Activated gamma-delta T cell treated with anti-CD3 and anti-CD28 coated beads, Interleukin-2, amount 50 U/mL, for 16 hours (primary cell): ENCODE measurements around the gene GABRP.
"Not testable (repeated sequence)": the region's sequence is repeated elsewhere in the genome, so short reads cannot be mapped to it uniquely, and the experiment has no call there.

Experiments used
- DNase-seq: peaks from one replicate; pipeline ENCODE4 v3.0.0-alpha.2; 2020; ENCODE audit warnings: low read depth

The GABRP gene

DNA sequence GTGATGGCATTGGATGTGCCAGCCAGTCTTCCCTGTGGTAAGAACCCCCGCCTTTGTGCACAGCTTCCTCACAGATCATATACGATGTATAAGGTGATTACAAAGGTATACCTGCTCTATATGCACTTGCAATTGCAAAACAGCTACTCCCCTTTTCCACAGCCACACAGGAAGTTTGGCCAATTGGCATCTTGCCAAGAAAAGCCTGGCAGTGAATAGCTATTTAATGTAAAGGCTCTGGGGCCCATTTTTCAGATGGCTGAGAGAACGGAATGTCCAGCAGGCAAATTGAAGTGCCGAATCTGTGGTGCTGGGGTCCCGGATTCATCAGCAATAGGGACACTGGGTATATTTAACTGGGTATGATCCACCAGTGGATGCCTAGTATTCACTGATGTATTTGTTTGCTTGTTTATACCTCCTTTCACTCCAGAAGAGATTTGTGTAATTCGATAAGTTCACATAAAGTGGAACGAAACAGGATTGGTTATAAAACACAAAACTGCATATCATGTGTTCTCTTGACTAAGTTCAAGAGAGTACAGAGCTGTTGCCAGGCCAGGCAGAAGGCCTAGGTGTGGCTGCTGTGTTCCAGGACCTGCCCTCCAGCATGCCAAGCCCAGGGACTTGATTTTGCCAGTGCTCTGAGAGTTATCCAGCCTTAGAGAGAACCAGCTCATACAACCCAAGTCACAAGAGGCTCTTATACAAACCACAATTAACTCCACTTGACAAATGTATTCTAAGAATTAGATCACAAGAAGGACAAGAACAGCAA is 27.7 kb upstream of the GABRP start:
- no peak for DNase-seq

DNA sequence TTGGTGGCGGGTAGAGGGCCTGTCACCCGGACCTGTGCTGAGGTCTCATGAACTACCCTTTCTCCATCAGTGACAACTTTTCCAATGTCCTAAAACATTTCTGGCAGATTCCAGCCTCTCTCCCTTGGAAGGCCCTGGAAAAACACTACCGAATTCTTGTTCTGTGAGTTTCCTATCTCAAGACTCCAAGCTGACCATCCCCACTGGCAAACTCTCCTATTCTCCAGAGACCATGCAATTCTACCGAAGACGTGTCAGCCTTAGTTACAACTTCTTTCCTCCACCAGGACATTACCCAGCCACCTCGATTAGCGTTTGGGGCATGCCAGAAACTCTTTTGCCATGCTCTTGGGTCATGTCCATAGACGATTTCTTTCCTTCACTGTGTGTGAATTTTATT is 26.8 kb upstream of the GABRP start:
- no peak for DNase-seq

DNA sequence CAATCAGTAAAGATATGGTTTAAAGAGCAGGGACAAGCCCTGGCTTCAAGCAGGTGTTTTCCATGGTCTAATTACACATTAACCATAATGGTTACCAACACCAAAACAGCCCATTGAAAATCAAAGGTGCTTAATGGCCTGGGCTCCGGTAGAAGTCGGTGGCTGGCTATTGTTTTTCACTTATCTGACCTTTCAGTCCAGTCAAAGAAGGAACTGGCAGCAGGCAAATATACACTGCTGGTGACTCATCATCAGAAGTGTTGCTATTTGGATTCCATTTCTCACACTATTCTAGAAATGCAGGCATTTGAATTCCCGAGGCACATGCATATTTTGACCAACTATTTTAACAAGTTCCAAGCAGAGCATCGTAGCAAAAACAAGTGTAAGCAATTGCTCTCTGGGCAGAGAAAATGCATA is 26.3 kb upstream of the GABRP start:
- DNase-seq = no peak

DNA sequence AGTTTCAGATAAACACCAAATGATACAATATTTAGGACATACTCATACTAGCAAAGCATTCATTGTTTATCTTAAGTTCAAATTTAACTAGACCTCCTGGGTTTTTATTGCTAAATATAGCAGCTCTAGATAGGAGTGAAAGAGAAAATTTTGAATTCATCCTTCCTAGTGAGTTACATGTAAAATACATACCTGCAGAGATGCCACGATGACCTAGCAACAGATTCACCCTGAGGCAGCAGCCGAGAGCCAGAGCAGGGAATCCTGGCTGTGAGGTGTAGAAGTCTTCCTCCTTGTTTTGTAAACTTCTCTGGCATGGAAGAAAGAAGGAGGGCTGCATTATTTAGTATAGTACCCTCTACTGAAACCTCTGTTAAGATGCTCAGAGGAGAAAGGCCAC is 25.9 kb upstream of the GABRP start:
- DNase-seq = no peak

DNA sequence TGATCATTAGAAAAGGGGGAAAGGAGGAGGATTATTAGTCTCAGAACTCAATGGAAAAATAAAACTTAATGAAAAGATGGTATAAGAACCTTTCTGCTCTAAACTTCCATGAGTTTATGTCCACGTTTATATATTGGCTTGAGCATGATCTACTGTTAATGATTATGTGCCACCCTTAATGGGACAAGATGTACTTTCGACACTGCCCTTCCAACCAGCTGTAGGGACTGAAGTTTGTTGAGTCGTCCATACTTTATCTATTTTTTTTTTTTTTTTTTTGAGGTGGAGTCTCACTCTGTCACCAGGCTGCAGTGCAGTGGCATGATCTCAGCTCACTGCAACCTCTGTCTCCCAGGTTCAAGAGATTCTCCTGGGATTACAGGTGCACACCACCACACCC is 25.0 kb upstream of the GABRP start:
- DNase-seq = no peak

DNA sequence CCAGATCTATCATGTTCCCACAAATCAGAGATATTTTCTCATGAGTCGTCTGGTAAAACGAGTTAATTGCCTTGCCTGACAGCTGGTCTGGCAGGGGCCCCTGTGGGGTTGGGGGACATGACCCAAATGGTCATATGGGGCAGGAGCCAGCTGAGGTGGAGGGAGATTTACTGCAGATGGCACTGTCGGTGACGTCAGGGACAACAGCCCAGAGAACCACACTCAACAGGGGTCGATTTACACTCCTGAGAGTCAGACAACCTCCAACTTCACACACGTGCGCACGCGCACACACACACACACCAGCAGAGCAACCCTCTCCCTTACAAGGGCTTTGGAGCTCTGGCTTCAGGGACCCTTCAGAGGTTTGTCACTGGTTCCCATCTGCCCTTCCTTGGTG is 23.4 kb upstream of the GABRP start:
- no peak for DNase-seq

DNA sequence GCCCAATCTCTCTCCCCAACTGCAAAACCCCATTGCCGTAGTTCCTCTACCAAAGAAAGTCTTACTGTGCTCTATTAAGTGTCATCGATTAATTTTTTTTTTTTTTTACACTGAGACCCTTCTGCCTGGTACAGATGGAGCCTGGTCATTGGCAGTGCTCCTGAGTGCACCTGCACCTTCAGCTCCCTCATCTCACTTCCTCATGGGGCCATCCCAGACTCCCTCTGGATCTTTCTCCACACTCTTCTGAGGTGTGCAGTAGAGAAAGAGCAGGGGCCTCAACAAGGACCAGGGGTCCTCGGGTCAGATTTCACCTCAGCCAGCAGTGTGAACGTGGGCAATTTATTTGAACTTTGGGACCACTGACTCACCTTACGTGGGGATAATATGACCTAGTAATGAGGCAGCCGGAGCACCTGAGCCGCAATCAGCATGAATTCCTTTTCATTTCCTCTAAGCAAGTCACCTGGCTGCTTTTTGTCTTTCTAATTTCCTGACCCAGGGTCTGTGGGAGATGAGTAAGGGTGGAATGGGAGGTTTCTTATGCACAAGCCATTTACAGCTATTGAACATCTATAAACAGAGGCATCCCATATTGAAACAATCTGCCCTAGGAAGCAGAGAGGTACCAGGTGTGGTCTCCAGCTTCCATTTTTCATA is 22.3 kb upstream of the GABRP start:
- DNase-seq = no peak

DNA sequence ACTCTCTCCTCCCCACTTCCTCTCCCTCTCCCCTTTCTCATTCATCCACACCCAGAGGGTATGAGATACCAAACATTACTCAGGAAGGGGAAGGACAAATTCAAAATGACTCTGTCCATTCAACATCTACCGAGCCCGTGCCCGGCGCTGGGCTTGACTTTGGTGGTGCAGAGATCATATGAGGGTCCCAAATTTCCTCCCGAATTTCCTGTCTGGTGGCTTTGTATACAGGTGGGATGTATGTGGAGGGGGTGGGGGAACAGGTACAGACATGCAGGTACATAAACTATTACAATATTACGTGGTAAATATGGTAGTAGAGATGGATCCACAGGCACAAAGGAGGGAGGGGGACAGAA is 21.8 kb upstream of the GABRP start:
- DNase-seq = no peak

DNA sequence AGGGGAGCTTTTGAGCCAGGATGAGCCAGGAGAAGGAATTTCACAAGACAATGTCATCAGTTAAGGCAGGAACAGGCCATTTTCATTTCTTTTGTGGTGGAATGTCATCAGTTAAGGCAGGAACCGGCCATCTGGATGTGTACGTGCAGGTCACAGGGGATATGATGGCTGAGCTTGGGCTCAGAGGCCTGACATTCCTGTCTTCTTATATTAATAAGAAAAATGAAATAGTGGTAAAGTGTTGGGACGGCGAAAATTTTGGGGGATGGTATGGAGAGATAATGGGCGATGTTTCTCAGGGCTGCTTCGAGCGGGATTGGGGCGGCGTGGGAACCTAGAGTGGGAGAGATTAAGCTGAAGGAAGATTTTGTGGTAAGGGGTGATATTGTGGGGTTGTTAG is 21.2 kb upstream of the GABRP start:
- DNase-seq = not testable (repeated sequence)

DNA sequence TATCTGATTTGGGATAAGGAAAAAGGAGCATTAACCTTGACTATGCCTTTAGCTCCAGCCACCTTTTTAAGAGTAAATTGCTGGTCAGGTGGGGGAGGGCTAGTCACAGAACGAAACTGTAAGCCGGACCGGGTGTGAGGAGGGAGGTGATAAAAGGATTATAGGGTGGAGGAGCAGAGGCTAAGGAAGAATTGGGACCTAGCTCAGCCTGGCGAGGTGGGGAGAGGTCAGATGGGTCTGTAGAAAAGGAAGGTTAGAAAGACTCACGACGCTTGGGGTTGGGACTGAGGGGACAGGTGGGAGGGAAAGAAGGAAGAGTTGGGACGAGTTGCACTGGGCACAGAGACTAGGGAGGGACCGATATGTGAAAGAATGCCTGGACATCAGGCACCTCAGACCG is 17.7 kb upstream of the GABRP start:
- not testable (repeated sequence) for DNase-seq

DNA sequence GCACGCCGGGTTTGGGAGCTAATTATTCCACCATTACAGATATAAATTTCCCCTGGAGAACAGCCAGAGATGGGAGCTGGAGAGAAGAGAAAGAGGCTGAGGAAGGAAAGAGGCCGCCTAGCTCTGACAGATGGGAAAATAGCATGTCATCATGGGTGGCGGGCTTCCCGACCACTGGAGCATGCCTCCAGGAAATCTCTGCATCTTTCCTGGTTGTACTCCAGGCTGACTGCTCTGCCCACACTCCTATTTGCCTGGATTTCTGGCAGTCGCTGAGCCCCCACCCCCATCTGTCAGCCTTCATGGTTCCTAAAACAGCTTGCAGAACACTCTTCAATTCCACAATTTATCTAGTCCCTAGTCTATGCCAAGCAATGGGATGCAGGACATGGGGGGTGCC is 14.3 kb upstream of the GABRP start:
- DNase-seq = no peak

DNA sequence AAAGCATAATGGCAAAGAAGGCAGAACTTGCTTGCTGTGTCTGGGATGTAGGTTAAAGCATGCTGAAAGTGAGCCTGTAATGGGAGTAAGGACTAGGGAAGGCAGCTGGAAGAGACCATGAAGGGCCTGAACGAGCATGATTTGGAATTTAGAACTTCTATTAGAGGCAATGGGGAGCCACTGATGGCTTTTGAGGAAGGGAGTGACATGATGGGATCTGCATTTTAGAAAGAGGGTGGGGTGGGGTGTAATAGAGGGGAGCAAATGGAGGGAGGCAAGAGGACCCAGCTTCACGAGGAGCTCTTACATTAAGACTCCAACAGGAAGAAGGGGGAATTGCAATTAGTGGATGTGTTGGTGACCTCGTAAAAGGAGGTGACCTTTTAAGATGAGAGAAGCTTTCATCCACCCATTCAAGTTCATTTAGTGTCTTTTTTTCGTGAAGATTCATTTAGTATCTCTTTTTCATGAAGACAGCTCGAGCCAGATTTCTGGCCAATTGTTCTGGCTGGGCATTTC is 13.6 kb upstream of the GABRP start:
- no peak for DNase-seq

DNA sequence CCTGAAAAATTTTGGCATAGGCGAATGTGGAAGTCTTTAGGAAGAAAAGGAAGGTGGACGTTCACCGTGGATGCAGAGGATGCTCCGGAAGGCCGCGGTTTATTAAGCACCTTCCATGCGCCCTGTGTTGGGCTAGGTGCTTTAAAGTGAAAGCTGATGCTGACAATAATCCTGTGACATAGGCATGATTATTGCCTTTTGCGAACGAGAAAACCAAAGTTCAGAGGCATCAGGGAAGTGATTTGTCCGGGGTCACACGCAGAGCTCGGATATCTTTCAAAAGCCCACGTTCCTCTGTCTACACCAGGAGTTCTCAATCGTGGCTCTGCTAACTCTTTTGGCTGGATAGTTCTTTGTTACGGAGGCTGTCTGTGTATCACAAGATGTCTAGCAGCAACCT is 12.0 kb upstream of the GABRP start:
- no peak for DNase-seq

DNA sequence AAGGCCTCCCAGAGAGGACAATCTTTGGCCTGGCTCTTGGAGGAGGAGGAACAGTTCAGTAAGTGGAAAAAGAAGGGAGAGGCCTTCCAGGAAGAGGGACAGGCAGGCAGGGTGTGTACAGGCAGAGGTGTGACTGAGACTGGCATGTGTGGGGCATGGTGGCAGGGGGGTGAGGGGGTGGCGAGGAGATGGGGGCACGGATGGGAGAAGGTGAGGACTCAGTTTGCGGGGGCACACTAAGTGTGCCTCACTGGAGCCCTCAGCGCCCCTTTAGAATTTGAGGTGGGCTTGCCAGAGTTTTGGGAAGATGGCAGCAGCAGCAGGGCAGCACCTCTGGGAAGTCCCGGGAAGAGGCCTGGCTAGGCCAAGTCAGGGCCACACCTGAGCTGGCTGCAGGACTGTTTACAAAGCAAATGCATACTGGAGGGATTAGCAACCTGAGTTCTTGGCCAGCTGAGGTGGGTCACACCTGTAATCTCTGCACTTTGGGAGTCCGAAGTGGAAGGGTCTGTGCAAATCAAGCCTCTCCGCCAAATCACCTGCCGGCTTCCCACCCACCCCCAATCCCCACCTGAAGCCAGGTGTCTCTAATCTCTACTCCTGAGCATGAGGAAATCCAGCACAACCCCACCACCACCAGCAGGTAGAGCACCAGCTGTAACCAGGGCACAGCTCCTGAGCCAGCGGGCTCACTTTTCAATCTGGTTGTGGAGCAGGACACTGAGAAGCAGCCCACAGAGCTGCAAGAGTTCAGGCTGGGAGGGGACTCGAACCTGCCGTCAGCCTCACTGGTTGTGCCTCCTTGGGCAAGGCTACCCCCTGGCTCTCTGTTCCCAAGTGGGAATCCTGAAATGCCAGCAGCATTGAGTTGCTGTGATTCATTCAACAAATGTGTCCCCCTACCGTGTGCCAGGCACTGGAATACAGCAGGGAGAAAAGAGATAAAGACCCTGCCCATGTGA is 10.2 kb upstream of the GABRP start:
- DNase-seq = no peak

DNA sequence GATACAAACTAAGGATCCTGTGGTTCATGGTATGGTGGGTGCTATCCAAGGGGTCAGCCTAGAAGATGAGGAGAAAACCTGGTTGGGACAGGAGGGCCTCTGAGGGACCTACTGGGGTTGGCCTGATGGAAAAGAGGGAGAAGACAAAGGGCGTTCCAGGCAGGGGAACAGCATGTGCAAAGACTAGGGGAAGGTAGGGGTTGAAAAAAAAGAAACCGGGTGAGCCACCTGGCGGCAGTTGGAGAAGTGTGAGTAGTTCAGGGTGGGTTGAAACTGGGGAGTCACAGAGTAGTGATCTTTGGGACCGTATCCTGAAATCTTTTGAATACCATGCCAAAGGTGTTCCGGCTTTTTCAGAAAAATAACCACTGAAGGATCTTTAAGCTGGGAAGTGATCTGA is 8.7 kb upstream of the GABRP start:
- no peak for DNase-seq

DNA sequence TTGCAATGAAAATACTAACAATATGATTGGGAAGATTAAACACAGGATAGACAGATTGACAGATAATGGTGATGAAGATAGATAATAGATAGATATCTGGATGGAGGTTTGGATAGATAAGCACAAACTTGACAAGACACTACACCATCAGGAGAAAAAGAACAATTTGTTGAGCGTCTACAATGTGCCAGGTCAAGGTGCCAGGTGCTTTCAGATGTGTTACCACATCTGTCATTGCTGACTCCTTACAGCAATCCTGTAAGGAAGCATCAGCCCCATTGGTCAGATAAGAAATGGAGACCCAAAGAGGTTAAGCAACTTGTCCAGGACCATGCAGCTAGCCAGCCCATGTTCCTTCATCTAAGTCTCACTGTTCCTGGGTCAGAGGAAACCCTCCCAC is 1.6 kb upstream of the GABRP start:
- no peak for DNase-seq

DNA sequence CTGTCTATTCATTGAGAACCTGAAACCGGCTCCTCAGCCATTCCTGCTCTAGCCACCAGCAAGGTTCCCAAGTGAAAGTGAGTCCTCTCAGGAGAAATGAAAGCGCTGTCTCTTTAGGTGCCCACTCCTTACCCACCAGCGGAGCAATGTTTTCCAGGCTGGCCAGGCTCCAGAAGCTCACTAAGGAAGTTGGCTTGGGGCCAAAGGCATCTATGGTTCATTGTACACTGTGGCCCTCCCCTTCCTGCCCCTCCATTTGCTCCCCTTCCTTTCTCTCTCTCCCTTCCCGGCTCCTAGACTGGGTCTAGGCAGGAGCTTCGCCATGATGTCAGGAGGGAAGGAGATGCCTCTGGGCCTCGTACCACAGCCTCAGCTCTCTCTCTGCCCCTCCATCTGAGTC is 1.1 kb upstream of the GABRP start:
- DNase-seq = no peak

DNA sequence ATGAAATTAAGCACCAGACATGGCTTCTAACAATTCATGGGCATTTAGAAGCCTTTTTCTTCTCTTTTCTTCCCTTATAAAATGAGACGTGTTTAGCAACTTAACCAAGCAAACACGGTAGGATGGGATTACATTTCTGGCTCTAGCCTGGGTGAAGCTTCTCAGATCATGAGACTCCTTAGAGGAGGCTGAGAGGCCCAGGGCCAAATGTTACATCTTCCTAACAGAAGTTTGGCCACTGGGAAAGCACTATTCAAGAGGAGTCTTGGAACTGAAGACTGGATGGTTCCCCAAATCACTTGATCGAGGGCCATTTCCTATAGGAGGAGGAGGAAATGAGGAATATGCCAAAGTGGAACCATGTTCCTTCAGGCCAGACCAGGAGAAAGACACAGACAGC is 1.9 kb downstream of the GABRP start:
- DNase-seq = no peak

DNA sequence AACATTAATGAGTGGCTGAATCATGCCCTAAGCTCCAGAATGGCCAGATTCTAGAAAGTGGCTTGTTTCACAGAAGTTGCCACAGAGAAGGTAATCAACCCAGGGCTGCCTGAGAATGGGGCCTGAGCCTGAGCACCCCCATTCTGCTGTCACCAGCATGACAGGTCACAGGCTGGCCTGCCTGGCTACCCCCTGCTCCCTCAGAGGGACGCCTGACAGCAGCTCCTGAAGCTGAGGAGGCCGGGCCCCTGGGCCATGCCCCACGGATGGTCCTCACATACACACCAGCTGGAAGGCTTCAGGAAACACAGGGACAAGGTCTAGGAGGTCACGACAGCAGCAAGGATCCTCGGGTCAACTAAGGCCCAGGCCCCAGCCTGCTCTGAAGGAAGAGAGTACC is 3.7 kb downstream of the GABRP start:
- DNase-seq = no peak

DNA sequence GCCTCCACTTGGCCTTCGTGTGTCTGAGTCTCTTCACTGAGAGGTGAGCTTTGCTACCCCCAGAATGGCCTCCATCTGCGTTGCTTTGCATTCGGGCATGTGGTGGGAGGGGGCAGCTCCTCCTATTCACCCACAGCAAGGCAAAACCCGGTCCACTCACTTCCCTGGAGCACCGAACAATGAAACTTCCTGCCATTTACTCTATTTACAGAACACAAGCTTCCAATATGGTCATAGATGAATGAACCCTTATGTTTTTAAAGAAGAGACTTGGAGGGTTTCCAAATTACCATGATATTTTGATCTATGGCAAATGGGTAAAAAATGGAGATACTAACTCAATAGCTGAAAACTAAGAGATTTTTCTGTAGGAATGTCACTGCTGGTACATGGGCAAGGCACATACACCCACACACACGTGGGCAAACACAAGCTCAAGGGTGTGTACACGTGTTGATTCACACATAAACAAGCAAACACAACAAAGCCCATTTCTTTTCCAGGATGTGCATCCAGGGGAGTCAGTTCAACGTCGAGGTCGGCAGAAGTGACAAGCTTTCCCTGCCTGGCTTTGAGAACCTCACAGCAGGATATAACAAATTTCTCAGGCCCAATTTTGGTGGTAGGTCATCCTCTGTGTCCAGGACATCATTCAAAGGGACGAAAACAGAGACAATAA is 5.2 kb downstream of the GABRP start:
- DNase-seq = no peak

DNA sequence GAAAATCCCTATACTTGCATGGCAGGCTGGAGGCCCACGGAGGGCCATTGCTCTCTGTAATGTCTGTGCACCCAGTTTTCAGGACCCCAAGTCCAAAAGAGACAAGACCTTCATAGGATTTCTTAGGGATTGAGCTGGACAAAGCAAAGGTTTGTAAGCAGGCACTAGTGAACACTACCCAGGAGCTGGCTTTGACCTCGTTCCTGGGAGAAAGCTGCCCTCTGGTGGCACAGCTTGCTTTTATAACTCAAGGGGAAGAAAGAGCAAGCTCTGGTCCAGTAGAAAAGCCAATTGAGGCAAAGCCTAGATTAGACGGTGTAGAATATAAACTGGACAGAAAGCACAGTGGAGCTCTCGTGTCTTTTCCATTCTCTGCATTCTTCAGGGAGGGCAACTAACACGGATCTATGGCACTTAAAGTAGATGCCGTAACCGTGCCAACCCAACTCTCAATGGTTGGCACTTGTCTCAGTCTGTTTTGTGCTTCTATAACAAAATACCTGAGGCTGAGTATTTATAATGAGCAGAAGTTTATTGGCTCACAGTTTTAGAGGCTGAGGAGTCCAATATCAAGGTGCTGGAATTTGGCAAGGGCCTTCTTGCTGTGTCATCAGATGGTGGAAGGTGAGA is 7.9 kb downstream of the GABRP start:
- DNase-seq = no peak

DNA sequence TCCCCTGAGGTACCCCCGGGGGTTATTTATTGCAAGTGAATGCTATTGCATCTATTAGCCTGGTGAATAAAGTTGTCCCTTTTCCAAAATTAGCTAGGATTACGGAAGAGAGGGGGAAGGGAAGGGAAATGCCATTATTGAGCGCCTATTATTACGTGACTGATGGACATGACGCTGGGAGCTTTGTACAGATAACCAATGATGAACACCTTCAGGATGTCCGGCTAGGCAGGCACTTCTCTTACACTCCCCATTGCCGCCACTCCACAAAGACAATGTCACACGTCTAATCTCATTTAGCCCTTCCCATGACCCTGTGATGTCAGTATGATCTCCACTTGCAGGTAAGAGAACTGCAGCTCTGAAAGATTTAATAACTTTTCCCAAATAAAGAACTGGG is 9.4 kb downstream of the GABRP start:
- no peak for DNase-seq
